IPS-11a (cell line): ENCODE measurements around the gene GTF2I.
"Not testable (repeated sequence)": the region's sequence is repeated elsewhere in the genome, so short reads cannot be mapped to it uniquely, and the experiment has no call there.

ENCODE experiments used
- H3K4me3 ChIP-seq: one replicate; pipeline ENCODE4 v1.5.1; 2013; ENCODE audit warnings: low read depth, low read length, control low read depth

The GTF2I gene

GRCh38 chr7:74773760-74774750, 116.5 kb downstream of the GTF2I start, which contains the start of gene NCF1:
TSS of gene NCF1 (plus strand) at chr7:74774011. CDS start at chr7:74774032, 21 bp downstream.
- H3K4me3 ChIP-seq, result not testable (repeated sequence)

- H3K4me3 ChIP-seq, result not testable (repeated sequence)
Measured at GRCh38 chr7:74775111-74775510, 117.6 kb downstream of the GTF2I start.

- H3K4me3 ChIP-seq, result not testable (repeated sequence)
Measured at GRCh38 chr7:74779053-74779452, 121.5 kb downstream of the GTF2I start.

GRCh38 chr7:74781746-74782145, 124.2 kb downstream of the GTF2I start:
- not testable (repeated sequence) for H3K4me3 ChIP-seq

- H3K4me3 ChIP-seq, result not testable (repeated sequence)
Measured at GRCh38 chr7:74783595-74783994, 126.1 kb downstream of the GTF2I start.

- H3K4me3 ChIP-seq, result not testable (repeated sequence)
Measured at GRCh38 chr7:74788369-74789150, 131.0 kb downstream of the GTF2I start.

GRCh38 chr7:74789200-74789736, 131.8 kb downstream of the GTF2I start:
- not testable (repeated sequence) for H3K4me3 ChIP-seq

GRCh38 chr7:74797848-74798622, 140.5 kb downstream of the GTF2I start:
- not testable (repeated sequence) for H3K4me3 ChIP-seq

GRCh38 chr7:74798644-74799043, 141.1 kb downstream of the GTF2I start:
- H3K4me3 ChIP-seq, result not testable (repeated sequence)
